CD4-positive, alpha-beta T cell treated with Interleukin-15 for 1 hour (primary cell): ENCODE results near the gene NUBPL.
"Not testable (repeated sequence)": the region's sequence is repeated elsewhere in the genome, so short reads cannot be mapped to it uniquely, and the experiment has no call there.

ENCODE experiments used
- DNase-seq: peaks from one replicate; pipeline ENCODE4 v3.0.0-alpha.2; 2020

Gene NUBPL

DNA sequence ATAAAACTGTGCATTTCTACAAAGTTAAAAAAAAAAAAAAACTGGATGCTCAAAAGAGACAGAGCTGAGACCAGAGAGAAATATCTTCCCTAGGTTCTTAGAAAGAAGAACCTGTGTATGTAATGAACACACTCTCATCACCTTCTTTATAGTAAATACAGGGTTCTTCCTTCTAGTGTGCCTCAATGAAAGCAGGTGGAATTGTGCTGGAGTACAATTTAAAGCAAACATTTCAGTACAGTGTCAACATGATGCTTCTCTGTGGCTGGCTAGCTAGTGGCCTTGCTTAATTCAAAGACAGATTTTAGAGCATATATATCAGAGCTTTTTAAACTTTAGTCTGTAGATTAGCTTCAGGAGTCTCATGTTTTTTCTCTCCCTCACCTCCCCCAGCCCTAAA lies 266.1 kb downstream of the NUBPL start:
- DNase-seq, result no peak

- DNase-seq, result no peak
Observed at GRCh38 chr14:31828946-31829868, 268.0 kb downstream of the NUBPL start.

DNA sequence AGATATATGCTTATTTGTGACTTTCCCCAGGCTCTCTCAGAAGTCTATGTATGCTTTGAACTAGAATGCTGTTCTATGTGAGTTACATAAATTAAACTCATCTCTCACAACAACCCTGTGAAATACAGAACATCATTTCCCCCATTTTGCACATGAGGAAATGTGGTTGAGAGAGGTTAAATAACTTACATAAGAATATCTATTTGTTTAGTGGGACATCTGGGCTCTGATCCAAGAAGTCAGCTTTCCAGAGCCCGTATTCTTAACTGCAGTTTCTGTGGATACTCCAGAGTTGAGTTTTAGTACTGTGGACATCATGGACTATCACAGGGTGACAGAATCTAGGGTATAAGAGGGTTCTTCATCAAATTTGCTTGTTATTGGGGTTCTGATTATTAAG lies 273.4 kb downstream of the NUBPL start:
- DNase-seq, result no peak

DNA sequence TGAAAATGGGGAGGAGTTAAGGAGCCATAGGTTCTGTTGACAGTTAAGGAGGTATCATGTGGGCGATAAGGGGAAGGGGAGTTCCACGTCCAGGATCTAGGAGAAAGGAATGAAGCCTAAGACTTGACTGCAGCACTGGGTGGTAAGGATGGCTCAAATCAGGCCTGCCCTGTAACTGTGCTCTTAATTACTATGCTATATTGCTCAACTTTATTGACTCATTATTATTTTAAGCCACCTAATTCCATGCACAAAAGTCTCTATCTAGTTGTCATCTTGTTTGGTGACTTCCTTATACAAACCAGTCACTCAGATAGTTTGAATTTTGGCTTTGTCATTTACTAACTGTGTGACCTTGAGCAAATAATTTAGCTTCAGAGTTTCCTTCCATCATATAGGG lies 273.8 kb downstream of the NUBPL start:
- DNase-seq, result no peak

DNA sequence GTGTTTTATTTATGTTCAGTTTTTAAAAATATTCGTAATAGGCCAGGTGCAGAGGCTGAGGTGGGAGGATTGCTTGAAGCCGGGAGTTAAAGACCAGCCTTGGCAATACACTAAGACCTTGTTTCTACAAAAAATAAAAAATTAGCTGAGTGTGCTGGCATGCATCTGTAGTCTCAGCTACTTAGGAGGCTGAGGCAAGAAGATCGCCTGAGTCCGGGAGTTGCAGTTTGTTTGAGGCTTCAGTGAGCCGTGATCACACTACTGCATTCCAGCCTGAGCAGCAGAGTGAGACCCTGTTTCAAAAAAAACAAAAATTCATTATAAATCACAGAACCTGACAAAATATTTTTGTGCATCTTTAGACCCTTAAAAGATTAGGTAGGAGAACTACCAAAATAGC lies 275.8 kb downstream of the NUBPL start:
- no peak for DNase-seq

- no peak for DNase-seq
Observed at GRCh38 chr14:31842899-31843298, 281.7 kb downstream of the NUBPL start.

DNA sequence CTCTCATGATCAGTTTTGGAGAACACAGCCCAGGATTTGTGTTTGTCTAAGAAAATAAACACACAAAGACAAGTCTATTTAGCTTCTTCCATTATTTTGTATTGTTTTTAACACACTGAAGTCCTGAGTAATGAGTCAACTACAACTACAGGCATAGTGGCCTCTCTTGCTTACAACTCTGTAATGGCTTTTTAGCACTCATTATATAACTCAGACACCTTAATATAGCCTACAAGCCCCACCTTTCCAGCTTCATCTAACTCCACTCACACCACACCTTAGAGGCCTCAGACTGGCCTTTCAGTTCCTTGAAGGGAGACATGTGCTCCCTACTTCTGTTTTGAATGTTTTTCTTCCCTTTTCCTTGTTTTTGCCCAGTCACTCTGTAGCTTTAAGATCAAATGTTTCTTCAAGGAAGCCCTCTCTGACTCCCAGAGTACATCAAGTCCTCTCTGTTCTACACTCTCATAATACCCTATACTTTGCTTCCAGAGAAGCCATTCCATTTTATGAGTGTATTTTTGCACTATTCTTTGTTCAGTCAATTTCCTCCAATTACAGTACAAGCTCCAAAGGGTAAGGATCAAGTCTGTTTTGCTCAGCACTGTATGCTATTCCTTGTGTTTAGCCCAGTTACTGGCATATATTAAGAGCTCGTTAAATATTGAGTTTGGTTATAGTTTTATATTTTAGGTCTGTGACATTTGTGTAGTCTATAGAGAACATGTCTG lies 282.3 kb downstream of the NUBPL start:
- DNase-seq, result no peak

DNA sequence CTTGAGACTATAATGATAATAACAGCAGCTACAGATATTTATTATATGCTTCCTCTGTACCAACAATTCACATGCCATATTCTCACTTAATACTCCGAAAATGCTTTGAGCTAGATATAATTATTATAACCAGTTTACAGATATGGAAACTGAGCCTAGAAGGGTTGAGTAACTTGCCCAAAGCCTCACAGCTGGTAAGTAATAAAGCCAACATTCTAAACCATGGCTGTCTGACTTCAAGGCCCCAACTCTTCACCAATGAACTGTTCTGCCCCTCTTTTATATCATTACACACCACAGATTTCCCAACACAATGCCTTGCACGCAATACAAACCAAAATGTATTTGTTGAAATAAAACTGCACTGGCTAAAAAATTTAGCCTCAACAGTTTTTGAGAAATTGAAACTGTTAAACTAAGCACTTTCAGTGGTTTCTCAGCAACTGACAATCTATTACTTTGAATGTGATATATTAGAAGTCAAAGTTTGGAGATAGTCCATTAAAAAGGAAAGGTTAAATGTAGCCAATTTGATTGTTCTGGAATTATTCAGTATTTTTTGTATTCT lies 293.4 kb downstream of the NUBPL start:
- no peak for DNase-seq

DNA sequence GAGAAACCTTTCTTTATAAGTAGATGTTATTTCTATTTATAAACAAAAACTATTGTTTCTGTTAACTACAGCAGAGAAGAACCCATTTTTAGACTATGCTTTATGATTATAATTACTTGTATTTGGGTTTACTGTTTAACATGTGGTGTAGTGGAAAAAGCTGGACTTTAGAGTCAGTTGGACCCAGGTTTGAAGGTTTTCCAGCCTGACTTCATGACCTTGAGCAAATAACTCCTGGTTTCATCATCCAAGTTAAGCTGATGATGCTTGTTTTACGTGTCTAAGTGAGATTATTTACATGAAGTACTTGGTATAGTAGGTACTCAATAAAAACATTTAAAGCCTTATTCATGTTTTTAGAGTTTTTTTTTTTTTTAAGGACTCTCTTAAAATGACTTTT lies 294.1 kb downstream of the NUBPL start:
- DNase-seq, result no peak

GRCh38 chr14:31856003-31856402 lies 294.8 kb downstream of the NUBPL start:
- DNase-seq, result not testable (repeated sequence)

GRCh38 chr14:31858868-31859267 lies 297.7 kb downstream of the NUBPL start:
- no peak for DNase-seq

- DNase-seq, result no peak
Observed at GRCh38 chr14:31864937-31865855, 304.0 kb downstream of the NUBPL start.

DNA sequence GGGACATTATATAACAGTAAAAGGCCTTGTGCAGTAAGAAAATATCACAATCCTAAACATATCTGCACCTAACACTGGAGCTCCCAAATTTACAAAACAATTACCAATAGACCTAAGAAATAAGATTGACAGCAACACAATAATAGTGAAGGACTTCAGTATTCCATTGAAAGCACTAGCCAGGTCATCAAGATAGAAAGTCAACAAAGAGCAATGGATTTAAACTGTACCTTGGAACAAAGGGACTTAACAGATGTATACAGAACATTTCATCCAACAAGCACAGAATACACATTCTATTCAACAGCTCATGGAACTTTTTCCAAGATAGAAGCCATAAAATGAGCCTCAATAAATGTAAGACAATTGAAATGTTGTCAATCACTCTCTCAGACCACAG lies 306.4 kb downstream of the NUBPL start:
- DNase-seq, result no peak

GRCh38 chr14:31868096-31868495 lies 306.9 kb downstream of the NUBPL start:
- not testable (repeated sequence) for DNase-seq

GRCh38 chr14:31876741-31877140 lies 315.5 kb downstream of the NUBPL start:
- DNase-seq, result no peak

- no peak for DNase-seq
Observed at GRCh38 chr14:31877255-31877798, 316.1 kb downstream of the NUBPL start.

DNA sequence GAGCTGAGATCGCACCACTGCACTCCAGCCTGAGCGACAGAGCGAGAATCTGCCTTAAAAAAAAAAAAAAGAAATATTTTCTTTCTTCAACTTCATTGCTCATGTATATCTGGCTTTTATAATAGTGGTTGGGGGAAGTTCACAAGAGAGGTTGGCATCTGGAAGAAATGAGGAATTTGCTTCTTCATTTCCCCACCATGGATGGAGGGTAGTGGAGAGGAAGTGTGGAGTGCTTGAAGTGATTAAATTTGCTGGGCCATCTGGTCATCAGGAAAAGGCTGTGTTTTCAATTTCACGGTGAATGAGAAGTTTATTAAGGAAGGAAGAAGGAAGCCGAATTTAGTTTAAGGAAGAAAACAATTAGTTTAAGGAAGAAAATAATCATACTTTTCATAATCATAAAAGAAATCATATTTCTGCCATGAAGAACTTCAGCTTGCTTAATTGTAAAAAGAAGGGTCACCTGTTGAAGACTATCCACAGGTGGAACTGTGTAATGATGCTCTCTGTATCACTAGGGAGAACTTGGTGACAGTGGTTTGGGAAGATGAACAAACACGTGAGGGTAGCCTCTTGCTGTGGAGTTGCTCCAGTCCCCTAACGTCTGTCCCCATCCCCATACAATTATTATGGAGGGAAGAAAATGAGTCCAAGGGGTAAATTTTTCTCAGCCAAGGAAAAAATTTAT lies 318.6 kb downstream of the NUBPL start:
- no peak for DNase-seq

DNA sequence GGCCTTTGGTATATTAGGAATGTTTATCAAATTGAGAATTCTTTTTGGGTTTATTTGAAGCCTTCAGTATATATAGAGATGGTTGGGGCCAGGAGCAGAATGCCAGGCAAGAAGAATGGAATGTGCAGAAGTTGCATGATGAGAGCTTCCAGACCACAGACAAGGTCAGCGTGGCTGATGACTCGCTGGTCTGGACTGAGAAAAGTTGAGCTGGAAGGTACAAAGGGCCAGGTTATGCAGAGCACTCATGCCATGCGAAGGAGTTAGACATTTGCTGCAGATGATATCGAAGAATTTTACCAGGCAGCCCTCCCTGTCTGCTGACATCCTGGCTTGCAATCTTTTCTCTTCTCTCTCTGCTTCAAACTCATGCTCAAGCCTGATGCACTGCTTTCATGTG lies 319.7 kb downstream of the NUBPL start:
- DNase-seq, result no peak

- DNase-seq, result no peak
Observed at GRCh38 chr14:31881531-31882310, 320.5 kb downstream of the NUBPL start.

- no peak for DNase-seq
Observed at GRCh38 chr14:31884238-31884637, 323.0 kb downstream of the NUBPL start.
